ENCODE results near the gene IGLL5.

IGLL5 gene

GRCh38 chr22:22936915-22937656 is 49.5 kb downstream of the IGLL5 start:
- in situ Hi-C loops (cut with MboI; ENCODE audit: low sequenced_read_pairs), result no loop called here

- in situ Hi-C loops (cut with MboI; ENCODE audit: low sequenced_read_pairs), result no loop called here
Measured at GRCh38 chr22:22937894-22938480, 50.4 kb downstream of the IGLL5 start.

DNA sequence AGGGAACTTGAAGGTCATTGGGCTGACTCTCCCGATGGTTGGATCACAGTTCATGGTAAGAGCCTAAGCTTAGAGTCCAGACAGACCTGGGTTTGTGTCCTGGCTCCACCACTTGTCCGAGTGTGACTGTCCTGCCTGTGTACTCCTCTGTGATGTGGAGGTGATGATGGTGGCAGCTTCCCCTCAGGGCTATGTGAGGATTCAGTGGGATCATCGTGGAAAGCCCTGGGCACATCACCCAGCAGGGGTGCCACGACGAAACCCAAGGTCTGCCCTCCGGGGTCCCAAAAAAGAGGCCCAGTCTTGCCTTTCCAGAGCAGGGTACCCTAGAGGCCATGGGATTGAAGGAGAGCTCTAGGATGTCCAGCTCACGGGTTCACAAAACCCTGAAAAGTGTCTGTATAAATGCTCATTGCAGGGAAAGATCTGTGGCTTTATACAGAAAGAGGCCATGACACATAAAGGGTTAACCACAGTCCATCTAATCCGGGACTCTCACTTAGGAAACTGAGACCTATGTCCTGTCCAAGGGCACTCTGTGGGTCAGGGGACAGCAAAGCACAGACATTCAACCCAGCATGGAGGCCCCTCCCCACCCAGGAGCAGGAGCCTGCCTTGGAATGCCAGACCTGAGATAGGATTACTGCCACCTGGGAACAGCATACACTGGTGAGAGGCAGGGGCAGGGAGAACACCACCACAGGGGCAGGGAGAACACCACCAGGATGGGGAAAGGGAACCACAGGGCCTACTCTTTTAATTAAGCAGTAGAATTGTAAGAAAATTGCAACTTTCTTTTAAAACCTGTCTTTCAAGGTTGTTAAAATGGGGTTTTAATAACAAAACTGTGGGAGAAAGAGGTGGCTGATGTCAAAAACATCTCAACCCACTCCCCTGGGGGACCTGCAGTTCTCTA is 51.3 kb downstream of the IGLL5 start:
- in situ Hi-C loops (cut with MboI; ENCODE audit: low sequenced_read_pairs), result no loop called here

GRCh38 chr22:22939588-22940368 is 52.2 kb downstream of the IGLL5 start:
- in situ Hi-C loops (cut with MboI; ENCODE audit: low sequenced_read_pairs), result no loop called here

DNA sequence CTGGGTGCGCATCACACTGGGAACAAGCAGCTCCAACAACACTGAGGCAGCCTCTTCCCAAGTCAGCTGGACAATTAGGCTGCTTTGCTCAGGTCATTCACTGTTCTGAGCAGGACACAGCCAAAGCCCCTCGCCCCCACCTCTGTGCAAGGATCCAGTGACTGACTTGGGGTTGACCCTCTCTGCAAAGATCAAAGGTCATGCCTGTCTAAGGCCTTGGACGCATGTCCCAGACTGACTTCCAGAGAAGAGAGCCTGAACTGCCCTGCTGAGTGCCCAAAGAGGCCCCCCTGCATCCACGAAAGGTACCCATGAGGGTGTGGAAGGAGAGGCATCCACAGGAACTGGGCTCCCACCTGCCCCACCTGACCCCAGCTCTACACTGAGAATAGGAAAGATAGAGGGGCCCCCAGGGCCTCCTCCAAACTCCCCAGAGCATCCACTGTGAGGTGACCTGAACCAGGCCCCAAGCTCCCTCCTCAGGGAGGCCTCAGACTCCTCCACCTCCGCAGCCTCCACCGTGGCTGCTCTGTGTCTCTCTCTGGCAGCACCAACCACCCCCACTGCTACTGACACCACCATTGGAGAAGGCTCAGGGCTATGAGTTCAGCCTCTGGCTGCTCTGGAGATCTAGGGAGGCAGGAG is 53.5 kb downstream of the IGLL5 start:
- in situ Hi-C loops (cut with MboI; ENCODE audit: low sequenced_read_pairs), result no loop called here

DNA sequence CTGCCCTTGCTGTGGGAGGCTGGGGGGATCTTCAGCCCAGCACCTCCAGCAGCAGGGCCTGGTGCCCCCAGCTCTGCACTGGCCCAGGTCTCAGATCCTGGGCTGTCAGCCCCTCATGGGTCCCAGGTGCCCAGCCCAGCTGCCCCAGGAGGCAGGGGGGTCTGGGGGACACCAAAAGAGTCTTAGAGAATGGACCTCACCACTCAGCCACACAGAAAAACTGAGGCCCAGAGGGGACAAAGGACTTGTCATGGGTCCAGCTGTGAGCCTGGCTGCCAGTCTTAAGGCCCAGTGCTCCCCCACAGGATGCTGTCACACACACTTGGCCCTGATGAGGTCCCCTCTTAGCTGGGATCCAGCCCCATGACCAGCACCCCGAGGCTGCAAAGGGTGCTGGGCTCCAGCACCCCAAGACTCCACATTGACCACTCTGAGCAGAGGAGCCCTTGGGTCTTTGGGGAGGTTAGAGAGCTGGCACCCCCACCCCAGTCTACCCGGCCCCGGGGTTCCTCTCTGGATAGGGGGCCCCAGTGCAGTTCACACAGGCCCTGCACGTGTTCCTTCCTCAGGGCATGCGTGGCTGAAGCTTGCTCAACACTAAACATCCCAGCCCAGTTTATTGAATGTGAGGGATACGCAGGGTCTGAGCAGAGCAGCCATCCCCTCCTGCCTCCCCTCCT is 54.4 kb downstream of the IGLL5 start:
- in situ Hi-C loops (cut with MboI; ENCODE audit: low sequenced_read_pairs), result no loop called here

DNA sequence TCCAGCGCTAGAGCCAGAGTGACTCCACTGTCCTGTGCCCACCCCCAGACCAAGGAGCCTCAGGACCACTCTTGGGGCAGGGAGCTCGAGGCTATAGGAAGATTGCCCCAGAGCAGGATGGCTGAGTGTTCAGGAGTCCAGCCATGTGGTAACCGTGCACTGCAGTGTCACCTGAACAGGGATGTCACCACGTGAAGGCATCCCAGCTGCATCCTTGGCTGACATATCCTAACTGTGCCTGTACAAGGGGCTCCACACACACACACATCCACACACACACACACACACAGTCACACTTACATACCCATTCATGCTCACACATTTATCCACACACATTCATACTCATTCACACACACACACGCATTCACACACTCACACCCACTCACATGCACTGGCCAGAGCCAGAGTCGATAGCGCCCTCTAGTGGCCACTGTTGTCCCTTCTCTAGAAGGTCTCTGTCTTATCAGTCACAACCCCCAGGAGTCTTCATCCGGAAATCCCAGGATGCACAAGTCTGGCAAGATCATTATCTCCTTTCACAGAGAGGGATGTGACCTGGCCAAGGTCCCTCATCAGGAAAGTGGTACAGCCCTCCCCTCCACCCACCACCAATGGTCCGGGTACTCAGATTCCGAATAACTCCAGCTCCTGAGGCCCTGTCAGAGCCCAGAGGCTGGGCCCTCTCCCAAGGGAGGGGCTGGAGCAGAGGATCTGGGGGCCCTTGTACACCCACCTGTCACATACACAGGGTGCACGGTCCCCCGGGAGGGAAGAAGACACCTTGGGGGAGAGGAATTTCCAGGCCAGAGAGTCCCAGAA is 55.1 kb downstream of the IGLL5 start:
- in situ Hi-C loops (cut with MboI; ENCODE audit: low sequenced_read_pairs), result no loop called here

DNA sequence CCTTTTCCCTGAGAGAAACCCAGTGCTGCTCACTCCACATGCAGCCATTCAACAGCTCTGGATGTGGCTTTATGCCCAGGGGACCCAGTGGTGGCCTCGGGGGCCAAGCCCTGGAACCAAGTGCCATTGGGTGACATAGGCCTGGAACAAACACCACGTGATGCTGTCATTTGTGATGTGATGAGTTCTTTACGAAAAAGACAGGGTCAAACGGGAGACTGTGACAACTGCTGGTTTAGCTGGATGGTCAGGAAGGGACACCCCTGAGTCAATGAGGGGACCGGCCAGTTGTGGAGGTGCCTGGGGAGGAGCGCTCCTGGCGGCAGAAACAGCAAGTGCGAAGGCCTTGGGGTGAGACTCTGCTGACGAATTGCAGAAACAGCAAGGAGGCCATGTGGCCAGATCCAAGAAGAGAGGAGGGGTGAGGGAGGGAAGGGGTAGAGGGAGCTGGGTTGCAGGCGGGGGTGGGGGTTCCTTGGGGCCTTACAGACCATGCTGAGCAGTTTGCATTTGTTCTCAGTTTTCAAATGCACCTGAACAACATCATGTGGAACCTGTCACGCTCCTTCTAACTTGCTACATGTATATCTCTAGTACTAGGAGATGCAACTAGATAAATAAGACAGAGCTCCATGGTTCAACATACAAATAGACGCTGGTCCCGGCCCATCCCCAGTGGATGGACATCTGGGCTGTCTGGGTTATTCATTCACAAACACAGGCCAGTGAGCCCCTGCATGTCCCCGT is 56.1 kb downstream of the IGLL5 start:
- in situ Hi-C loops (cut with MboI; ENCODE audit: low sequenced_read_pairs), result no loop called here

GRCh38 chr22:22944268-22944985 is 56.8 kb downstream of the IGLL5 start:
- in situ Hi-C loops (cut with MboI; ENCODE audit: low sequenced_read_pairs), result no loop called here

- in situ Hi-C loops (cut with MboI; ENCODE audit: low sequenced_read_pairs), result no loop called here
Measured at GRCh38 chr22:22945195-22945594, 57.6 kb downstream of the IGLL5 start.

Data from HL-60/S4 (cell line).